DMS153 treated with DMSO at 0.1 percent for 48 hours (cell line): ENCODE data around the gene ZNF396.
A peak's percentile ranks its signal among the peaks of the same experiment; 100 is the strongest.

Experiments
- DNase-seq: peaks from one replicate; lab custom pipeline; 2025; ENCODE audit not compliant: unreplicated experiment; lab: John Stamatoyannopoulos, UW

The ZNF396 gene

DNA sequence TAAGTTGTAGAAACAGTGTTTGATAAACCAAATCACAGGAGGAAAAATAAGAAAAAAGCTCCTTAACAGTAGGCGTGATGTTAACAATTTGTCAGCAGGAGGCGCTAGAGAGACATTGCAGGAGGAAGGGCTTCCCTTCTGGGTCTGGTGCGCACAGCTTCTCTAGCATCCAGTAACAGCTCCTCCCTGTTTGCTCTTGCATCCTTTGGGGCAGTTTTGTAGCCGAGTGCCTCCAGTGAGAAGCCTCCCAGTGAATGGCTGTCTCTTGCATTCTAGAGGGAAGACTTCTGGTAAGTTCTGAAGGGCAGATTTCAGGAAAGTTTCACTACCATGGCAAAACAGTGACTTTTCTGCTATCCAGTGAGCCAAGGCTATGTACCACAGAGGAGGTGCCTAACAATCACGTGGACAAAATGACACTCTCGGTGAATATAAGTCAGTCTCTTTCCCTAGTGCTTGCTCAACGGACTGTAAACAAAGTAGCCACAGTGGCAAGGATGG is 9.5 kb upstream of the ZNF396 start:
- DNase-seq, result peak; percentile 62

DNA sequence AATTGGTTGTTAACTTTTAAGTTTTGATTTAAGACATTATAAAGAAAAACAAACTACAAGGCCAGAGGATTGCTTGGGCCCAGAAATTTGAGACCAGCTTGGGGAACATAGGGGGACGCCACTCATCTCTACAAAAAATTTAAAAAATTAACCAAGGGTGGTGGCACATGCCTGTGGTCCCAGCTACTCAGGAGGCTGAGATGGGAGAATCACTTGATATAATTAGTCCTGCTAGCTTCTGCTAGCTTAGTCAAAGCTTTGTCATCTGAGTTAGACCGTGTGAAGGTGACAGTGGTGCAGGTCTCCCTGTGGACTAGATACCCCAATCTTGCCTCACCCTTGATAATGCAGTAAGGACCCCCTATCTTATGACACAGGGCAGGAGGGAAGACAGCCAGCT is 6.0 kb upstream of the ZNF396 start:
- DNase-seq, result no peak

DNA sequence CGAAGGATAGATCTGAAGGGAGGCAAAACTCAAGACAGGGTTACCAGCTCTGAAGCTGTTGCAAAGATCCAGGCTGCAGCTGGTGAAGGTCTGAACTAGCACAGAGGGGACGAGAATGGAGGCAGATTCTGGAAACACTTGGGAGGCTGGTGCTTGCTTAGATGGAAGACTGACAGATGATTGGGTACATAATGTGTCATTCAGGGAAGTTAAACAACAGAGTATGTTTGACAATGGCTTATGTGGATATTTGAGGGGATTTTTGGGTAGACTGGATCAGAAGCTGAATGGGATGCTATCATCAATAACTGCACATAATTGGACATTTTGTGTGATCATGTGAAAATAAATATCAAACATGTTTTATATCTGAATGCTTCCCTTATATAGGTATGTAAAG is 2.3 kb upstream of the ZNF396 start:
- DNase-seq, result no peak

DNA sequence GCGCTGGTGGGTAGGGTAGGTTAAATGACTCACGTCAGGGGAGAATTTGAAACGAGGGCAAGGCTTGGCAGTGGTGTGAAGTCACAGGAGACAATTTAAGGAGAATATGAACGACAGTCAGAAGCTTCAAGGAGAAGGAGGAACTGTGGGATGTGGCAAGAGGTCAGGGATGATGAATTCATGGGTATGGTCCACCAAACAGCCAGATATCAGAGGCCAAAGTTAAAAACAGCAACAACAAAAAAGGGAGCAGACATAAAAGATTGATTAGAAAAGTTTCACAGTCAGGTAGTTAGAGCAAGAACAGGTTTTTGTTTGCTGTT is 1.4 kb upstream of the ZNF396 start:
- DNase-seq, result no peak

DNA sequence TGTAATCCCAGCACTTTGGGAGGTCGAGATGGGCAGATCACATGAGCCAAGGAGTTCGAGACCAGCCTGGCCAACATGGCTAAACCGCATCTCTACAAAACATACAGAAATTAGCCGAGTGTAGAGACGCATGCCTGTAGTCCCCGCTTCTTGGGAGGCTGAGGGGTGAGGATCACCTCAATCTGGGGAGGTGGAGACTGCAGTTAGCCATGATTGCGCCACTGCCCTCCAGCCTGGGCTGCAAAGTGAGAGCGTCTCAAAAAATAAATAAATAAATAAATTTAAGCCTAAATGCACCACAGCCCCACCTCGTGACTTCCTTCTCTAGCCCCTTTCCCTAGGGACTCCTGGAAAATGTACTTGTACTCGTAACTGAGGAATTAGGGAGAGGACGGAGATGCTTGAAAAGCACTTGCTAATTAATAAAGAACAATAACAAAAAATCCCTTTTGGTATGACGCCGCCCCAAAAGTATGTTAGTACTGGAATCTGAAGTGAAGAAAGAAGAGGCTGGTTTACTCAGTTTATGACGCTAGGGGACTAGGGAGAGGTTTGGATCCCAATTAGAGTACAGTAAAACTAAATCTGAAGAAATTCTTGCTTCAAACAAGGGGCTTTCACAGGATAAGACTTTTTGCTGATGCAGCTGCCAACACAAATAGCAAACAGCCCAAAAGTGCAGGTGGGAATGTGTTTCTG is 887 bp upstream of the ZNF396 start:
- DNase-seq, result no peak

DNA sequence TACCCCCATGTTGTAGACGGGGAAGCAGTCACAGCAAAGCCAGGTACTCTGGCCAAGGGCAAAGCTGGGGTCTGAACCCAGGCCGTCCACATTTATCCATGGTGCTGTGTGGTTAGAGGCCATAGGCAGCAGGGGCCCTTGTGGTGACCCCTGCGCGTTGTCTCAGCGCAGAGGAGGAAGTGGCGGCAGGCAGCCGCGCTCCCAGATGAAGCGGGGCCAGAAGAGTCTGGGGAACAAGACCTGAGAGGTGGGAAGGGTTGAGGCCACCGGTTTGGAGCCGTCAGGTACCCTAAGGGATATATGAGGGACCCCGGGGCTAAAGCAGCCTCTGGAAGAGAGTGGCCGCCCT is 770 bp downstream of the ZNF396 start:
- DNase-seq, result no peak

DNA sequence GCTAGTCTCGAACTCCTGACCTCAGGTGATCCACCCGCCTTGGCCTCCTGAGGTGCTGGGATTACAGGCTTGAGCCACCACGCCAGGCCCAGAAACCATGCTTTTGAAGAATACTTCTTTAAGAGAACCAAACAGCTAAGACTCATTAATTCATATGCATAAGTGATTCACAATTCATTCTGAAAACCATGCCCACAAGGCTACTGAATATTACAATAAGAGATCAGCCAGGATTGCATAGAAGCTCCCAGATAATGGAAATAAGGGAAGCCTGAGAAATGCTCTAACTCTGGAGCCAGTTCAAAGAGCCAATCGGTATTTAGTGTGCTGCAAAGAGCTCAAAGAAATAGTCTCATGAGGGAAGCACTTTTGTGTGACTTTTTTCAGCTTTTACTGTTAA is 2.4 kb downstream of the ZNF396 start:
- DNase-seq, result no peak

DNA sequence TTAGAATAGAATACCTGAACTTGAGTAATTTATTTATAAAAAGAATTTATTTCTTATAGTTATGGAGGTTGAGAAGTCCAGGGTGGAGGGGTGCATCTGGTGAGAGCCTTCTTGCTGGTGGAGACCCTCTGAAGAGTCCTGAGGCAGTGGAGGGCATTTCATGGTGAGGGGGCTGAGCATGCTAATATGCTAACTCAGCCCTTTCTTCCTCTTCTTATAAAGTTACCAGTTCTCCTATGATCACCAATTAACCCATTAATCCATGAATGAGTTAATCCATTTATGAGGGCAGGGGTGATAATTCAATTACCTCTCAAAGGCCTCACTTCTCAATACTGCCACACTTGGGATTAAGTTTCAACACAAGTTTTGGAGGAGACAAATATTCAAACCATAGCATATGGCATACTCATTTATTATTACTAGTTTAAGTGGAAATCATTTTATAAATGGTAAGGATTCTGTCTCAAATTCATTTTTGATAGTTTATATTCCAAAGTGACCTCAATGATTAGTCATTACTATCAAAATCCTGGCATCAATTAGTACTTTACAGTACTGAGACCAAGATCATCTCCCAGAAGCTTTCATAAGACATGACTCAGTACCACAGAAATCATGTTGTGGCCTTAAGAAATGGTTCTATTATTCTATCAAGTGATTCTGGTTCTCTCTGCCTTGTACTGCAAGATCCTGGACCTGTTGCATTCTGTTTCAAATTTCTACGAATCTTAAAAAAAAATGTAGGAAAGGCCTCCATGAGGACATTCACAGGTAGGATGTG is 5.5 kb downstream of the ZNF396 start:
- DNase-seq, result no peak

DNA sequence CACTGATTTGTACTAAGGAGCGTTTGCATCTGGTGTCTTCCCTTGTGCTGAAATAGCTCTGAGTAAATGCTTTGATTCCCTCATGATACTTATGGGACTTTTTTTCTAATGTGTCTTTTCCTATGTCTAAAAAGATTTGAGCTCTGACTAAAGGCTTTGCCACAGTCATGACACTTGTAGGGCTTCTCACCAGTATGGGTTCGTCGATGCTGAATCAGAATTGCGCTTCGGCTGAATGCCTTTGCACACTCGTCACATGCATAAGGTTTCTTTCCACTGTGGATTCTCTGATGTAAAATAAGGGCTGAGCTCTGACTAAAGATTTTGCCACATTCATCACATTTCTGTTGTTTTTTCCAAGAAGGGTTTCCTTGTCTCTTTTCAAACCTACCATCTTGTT is 8.0 kb downstream of the ZNF396 start:
- DNase-seq, result no peak

DNA sequence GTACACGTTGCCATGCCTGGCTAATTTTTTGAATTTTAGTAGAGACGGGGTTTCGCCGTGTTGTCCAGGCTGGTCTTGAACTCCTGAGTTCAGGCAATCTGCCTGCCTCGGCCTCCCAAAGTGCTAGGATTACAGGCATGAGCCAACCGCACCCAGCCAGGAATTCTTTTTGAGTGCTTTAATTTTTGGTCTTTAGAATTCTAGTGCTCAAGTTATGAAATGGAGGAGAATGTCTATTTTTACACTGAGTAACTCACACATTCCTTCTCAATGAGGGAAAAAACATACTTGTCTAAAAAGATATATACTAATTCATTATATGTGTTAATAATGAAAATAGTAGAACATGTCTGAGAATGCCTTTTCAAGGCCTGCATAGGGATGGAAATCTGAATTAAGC is 8.5 kb downstream of the ZNF396 start:
- no peak for DNase-seq

DNA sequence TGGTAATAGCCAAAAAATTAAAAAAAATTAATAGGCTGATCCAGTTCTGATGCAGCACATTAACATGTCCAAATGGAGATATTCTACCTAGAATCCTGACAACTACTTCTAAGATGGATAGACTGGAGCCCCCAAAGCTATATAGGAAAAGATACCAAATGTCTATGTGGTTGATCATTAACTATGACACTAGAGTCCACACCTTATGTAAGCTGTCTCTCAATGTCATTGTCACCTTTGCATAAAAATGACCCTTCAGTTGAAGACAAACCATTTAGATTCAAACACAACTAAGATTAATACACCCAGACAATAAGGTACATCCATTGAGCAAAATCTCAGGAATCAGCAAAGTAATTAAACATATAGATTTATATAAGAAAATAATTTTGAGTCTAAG is 14.6 kb downstream of the ZNF396 start:
- DNase-seq, result no peak

DNA sequence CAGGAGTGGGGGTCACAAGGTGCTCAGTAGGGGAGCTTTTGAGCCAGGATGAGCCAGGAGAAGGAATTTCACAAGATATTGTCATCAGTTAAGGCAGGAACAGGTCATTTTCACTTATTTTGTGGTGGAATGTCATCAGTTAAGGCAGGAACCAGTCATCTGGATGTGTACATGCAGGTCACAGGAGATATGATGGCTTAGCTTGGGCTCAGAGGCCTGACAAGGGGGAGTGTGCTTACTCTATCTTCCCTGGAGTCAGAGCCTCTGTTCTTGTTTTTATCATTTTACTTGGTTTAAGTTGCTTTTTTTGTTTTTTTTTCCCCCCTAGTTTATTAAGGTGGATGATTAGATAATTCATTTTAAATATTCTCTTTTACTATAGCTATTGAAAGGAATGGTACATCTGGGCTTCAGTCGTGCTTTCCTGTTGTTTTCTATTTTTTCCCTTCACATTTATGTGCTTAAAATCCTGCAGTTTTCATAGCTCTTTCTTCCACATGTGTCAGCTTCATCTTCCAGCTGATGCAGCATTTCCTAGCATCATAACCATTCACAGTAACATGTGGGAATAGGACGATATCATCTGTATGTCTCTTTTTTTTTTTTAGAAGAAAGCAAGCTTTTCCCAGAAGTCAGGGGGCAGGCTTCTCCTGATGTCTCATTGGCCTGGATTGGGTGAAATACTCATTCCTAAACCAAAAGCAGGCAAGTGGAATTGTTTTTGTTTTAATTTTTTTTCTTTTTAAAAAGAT is 15.4 kb downstream of the ZNF396 start:
- no peak for DNase-seq

DNA sequence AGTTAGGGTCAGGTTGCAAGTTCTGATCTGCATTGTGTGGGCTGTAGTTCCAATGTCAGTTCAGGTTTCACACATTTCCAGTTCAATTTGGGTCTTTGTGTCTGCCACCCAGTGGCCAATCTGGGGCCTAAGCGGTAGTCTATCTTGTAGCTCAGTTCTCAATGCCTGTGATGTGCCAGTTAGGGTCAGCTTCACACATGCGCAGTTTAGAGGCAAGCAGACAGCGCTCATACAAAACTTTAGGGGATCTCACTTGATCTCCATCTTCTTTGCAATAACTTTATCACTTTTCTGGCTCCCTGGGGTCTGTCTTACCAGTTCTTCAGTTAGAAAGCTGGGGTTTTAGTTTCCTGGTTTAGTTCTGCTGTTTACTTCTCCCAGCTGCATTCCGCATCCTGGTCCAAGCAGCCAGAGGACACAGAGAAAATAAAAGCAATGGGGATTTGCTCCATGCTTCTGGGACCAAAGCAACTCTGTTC is 22.0 kb downstream of the ZNF396 start:
- DNase-seq, result no peak

DNA sequence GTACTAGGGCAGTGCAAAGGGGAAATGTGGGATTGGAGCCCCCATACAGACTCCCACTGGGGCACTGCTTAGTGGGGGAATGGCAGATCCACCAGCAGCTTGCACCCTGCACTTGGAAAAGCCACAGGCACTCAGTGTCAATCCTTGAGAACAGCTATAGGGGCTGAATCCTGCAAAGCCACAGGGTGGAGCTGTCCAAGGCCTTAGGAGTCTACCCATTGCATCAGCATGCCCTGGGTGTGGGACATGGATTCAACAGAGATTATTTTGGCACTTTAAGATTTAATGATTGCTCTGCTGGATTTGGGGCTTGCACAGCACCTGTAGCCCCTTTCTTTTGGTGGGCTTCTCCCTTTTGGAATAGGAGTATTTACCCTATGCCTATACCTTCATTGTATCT is 24.4 kb downstream of the ZNF396 start:
- no peak for DNase-seq

DNA sequence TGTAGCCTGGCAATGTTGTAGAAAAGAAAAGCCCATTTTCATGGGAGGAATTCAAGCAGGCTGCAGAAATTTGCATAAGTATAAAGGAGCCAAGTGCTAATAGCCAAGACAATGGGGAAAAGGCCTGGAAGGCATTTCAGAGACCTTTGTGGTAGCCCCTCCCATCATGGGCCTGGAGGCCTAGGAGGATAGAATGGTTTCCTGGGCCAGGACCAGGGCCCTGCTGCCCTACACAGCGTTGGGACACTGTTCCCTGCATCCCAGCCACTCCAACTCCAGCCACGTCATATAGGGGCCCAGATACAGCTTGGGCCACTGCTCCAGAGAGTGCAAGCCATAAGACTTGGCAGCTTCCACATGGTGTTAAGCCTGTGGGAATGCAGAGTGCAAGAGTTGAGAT is 24.9 kb downstream of the ZNF396 start:
- DNase-seq, result no peak

DNA sequence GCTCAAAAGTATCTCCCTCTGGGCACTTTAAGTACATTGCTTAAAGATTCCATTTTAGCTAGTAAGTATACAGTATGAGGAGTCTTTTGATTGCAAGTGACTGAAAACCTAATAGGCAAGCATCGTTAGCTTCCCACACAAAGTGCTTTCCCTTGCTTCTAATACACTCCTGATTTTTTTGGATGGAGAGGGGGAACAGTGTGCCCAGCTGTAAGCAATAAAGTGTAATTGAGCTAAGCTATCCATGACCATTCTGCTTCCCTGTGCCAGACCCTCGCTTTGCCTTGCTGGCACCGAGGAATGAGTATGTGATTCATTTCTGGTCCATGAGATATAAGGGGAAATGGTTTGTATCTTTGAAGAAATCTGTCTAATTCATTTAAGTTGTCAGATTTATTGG is 29.1 kb downstream of the ZNF396 start:
- DNase-seq, result no peak

DNA sequence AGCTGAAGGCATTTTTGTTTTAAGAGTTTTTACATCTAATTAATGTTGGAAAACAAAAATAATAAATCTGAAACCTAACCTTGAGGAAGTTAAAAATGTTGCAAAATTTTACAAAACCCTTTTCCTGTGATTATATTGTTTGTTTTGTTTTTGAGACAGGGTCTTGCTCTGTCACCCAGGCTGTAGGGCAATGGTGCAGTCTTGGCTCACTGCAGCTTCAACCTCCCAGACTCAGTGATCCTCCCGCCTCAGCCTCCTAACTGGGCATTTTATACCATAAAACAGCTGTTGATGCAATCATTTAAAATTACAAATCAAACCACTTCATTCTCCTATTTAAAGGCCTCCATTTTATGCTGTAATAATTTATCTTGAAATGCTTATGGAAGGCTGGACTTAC is 31.2 kb downstream of the ZNF396 start:
- no peak for DNase-seq

DNA sequence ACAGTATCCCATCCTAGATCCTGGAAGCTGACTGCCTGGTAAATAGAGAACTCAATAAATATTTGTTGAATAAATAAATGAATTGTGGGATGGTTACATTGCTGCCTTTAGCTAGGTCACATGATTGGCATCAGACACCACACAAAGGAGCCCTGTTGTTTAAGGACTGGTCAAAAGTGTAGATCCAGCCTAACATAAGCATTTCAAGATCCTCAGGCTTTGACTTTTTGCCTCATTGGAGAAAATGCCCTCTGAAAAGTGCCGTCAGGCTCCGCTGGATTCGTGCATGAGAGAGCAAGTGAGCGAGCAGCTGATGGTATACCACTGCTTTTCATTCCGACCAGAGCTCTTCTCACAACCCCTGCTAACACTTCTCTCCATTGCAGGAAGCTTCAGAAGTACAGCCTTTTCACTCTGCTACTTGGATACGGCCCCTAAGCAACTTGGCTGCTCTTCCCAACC is 31.6 kb downstream of the ZNF396 start:
- peak; percentile 88 for DNase-seq

DNA sequence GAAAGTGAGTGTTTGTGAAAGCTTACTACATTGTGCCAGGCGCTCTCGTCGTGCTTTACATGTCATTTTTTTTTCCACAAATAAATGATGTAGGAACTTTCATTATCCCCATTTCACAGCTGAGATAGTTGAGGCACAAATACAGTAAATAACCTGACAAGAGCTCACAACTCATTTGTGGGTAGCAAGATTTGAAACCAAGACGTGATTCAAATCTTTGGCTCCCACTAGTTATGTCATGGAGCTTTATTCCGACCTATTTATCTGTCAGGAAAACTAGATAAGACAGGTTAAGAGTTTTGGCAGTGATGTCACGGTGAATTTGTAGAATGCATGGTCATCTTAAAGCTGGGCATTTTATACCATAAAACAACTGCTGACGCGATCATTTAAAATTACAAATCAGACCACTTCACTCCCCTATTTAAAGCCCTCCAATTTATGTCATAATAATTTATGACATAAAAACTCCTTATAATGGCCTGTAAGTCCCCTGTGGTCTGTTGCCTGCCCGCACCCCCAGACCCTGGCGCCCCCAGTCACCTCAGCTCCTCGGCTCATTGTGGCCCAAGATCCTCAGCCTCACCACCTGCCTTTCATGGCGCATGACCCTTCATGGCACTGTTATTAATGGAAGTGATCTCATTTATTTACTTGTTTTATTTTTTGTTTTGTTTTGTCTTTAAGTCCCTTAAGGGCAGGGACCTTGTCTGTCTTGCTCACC is 32.2 kb downstream of the ZNF396 start:
- DNase-seq, result no peak

DNA sequence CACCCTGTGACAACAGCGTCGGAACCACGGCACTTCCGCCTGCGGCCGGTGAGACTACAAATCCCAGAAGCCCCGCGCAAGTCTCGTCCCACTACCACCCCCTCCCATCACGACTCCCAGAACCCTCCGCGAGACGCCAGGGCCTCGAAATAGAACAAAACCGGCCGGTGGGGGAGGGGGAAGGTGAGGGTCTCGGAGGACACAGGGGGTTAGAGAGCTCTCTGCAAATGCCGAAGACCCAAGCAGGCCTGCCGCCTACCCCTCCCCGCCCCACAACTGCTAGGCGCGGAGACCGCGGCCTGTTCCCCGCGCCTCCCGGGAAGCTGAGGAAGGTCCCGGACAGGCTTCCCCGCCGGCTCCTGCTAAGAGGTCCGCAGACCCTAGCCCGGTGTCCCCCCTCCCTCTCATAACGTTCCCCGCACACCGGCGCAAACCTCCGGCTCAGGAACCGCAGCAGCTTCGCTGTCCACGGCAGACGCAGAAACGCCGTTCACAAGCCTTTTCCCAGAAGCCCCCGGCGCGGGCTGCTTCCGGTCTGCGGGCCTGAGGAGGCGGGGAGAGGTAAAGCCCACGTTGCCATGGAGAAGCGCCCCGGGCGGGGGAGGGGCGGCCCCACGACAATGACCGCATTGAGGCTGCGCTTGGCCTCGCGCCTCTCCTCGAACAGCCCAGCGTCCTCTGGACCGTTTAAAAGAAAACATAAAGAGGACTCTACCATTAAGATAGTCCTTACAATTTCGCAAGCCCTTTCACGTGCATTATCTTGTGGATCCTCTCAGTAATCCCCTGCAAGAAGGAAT is 33.0 kb downstream of the ZNF396 start, which contains the start of gene ZNF24:
Gene ZNF24, minus strand, starts transcription at position 485 of the 800 bp plus-strand sequence. CDS start 3,770 bp downstream, outside the sequence.
- DNase-seq, result peak; percentile 96
